ENCODE data around the gene ZNF76. TPM values are rescaled to one million over a fixed set of nuclear protein-coding genes. Genes with fewer than 3 reads are reported as not detected.

The ZNF76 gene
- total RNA-seq, 4 donors from 2014 or later, result 19.6 to 52.5 (median 27.5) TPM

DNA sequence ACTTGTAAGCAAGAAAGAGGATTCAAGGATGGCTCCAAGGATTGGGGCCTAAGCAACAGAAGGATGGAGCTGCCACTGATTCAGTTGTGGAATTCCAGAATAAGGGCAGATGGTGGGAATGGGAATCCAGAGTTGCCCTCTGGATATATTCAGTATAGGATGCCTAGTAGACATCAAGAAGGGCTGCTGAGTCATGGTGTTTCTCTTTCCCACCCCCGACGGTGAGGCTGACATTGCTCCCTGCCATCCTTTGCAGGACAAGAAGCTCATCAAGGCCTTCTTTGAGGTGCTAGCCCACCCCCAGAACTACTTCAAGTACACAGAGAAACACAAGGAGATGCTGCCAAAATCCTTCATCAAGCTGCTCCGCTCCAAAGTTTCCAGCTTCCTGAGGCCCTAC is 11.2 kb upstream of the ZNF76 start:
- no peak for TF ChIP-seq POLR2A (IDR thresholded peaks at IDR 0.05)
- TF ChIP-seq EP300 (IDR thresholded peaks at IDR 0.05), result no peak
- TF ChIP-seq, protein P1, sequence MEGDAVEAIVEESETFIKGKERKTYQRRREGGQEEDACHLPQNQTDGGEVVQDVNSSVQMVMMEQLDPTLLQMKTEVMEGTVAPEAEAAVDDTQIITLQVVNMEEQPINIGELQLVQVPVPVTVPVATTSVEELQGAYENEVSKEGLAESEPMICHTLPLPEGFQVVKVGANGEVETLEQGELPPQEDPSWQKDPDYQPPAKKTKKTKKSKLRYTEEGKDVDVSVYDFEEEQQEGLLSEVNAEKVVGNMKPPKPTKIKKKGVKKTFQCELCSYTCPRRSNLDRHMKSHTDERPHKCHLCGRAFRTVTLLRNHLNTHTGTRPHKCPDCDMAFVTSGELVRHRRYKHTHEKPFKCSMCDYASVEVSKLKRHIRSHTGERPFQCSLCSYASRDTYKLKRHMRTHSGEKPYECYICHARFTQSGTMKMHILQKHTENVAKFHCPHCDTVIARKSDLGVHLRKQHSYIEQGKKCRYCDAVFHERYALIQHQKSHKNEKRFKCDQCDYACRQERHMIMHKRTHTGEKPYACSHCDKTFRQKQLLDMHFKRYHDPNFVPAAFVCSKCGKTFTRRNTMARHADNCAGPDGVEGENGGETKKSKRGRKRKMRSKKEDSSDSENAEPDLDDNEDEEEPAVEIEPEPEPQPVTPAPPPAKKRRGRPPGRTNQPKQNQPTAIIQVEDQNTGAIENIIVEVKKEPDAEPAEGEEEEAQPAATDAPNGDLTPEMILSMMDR (IDR thresholded peaks at IDR 0.05), result no peak
- TF ChIP-seq POLR2AphosphoS5 (IDR thresholded peaks at IDR 0.05), result no peak
- DNase-seq (ENCODE audit: low spot score in 2 of 2), result no peak
- Histone ChIP-seq H3K4me1 (no peaks in the 10 kb centered on the region), H3K27ac (no peak overlapping the region), H3K36me3 (peaks cover 16% of the 10 kb centered on the region), H3K9me3 (no peaks in the 10 kb centered on the region), H3K4me3 (no peak overlapping the region), H3K27me3 (no peaks in the 10 kb centered on the region)
- 67% methylated on average over 3 of the region's 3 CpGs for WGBS

DNA sequence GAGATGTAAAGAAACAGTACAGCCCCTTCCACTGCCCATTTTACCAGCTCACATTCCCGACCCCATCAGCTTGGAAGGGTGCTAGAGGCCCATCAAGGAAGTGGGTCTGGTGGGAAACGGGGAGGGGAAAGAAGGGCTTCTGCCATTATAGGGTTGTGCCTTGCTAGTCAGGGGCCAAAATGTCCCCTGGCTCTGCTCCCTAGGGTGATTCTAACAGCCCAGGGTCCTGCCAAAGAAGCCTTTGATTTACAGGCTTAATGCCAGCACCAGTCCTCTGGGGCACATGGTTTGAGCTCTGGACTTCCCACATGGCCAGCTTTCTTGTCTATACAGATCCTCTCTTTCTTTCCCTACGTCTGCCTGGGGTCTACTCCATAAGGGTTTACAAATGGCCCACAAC is 10.6 kb upstream of the ZNF76 start:
- Histone ChIP-seq H3K27me3 (no peaks in the 10 kb centered on the region), H3K27ac (no peak overlapping the region), H3K9me3 (no peaks in the 10 kb centered on the region), H3K36me3 (peaks cover 13% of the 10 kb centered on the region), H3K4me3 (no peak overlapping the region), H3K4me1 (no peaks in the 10 kb centered on the region)
- TF ChIP-seq POLR2AphosphoS5 (IDR thresholded peaks at IDR 0.05), result no peak
- no peak for TF ChIP-seq EP300 (IDR thresholded peaks at IDR 0.05)
- 66% methylated on average over 3 of the region's 3 CpGs for WGBS
- no peak for DNase-seq (ENCODE audit: low spot score in 2 of 2)

DNA sequence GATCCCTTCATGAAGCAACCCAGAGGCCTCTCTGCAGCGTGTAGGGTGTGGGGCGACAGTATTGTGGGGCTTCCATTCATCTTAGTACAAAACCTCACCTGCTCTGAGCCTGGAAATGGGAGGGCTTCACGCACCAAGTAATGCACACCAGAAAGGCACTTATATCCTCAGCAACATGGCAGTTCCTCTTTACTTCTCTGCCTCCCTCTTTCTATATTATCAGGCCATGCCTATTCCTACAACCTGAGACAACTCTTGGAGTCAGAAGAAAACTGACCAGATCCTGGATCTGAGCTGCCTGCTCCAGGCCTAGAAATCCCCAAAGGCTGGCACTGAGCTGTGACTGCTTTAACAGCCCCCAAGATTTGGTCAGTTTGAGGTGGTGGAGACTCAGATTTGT is 7.6 kb upstream of the ZNF76 start:
- Histone ChIP-seq H3K27ac (no peak overlapping the region), H3K36me3 (no peaks in the 10 kb centered on the region), H3K4me1 (no peaks in the 10 kb centered on the region), H3K9me3 (no peaks in the 10 kb centered on the region), H3K4me3 (no peak overlapping the region), H3K27me3 (no peaks in the 10 kb centered on the region)
- no peak for DNase-seq (ENCODE audit: low spot score in 2 of 2)
- TF ChIP-seq POLR2AphosphoS5 (IDR thresholded peaks at IDR 0.05) (no peak), POLR2A (IDR thresholded peaks at IDR 0.05) (no peak), EP300 (IDR thresholded peaks at IDR 0.05) (no peak)
- TF ChIP-seq, protein P1 (IDR thresholded peaks at IDR 0.05), result no peak
- WGBS, result 94% methylated on average over 2 of the region's 3 CpGs

DNA sequence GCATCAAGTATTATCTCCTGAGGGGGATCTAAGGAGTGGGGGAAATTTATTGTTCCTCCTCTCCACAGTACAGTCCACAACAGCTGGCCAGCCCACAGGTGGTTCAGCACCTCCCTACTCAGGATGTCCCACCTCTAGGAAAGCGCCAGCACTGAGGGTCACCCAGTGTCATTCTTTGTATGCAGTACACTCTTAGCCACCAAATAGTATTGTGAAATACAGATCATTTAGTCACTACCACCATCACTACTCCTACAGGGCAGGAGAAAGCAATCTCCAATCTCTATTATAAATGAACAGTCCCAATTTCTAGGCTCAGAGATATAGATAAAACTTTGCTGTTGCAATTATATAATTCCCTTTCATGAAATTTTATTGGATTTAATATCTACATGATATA is 6.3 kb upstream of the ZNF76 start:
- 87% methylated on average over 1 of the region's 1 CpG for WGBS
- no peaks in the 10 kb centered on the region for H3K27me3 ChIP-seq
- no peak for DNase-seq (ENCODE audit: low spot score in 2 of 2)
- no peaks in the 10 kb centered on the region for H3K9me3 ChIP-seq
- peaks cover 4% of the 10 kb centered on the region for H3K4me1 ChIP-seq
- H3K4me3 ChIP-seq, result no peak overlapping the region
- no peak for TF ChIP-seq POLR2A (IDR thresholded peaks at IDR 0.05)
- no peaks in the 10 kb centered on the region for H3K36me3 ChIP-seq
- H3K27ac ChIP-seq, result no peak overlapping the region

DNA sequence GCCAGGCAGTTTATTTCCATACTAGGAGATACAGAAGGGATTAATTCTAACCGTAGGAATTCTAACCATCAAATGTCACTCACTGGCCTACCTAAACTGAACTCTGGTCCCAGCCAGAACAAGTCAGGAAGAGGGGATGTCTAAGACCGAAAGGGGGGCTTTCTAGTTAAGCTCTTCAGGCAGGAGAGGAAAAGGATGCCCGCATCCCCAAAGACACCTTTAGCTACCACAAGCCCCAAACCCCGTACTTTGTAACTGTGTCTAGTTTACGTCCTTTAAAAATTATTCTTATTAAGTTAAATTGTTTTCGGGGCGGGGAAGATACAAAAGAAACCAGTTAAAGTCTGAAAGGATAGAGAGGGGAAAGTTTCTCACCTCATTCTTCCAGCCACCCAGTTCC is 1.2 kb upstream of the ZNF76 start:
- Histone ChIP-seq H3K36me3 (no peaks in the 10 kb centered on the region), H3K4me1 (peaks cover 23% of the 10 kb centered on the region), H3K4me3 (peak overlapping the region; percentile 98), H3K9me3 (no peaks in the 10 kb centered on the region), H3K27ac (peak overlapping the region; percentile 99), H3K27me3 (no peaks in the 10 kb centered on the region)
- DNase-seq (ENCODE audit: low spot score in 2 of 2), result no peak
- WGBS, result 41% methylated on average over 7 of the region's 7 CpGs
- no peak for TF ChIP-seq EP300 (IDR thresholded peaks at IDR 0.05)
- no peak for TF ChIP-seq POLR2A (IDR thresholded peaks at IDR 0.05)
- no peak for TF ChIP-seq POLR2AphosphoS5 (IDR thresholded peaks at IDR 0.05)
- TF ChIP-seq, protein P1 (IDR thresholded peaks at IDR 0.05), result no peak

DNA sequence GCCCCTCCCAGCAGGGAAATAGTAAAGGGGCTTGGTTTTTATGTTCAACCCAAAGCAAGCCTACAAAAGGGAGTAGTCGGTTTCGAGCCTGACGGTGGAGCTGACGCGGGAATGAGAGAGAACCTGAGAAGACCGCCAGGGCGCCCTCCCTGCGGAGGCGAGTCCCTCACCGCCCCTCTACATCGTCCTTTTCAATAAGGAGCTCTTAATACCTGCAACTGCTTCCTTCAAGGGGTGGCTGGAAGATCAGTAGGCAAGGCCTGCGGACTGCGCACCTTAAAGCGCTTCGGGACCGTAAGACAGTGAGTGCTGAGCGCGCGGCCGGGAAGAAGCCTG is 709 bp upstream of the ZNF76 start:
- no peak for TF ChIP-seq POLR2A (IDR thresholded peaks at IDR 0.05)
- TF ChIP-seq, protein P1 (IDR thresholded peaks at IDR 0.05), result no peak
- TF ChIP-seq EP300 (IDR thresholded peaks at IDR 0.05), result no peak
- no peak for TF ChIP-seq POLR2AphosphoS5 (IDR thresholded peaks at IDR 0.05)
- peak; percentile 75 to 82 for DNase-seq (ENCODE audit: low spot score in 2 of 2)
- Histone ChIP-seq H3K4me1 (peaks cover 23% of the 10 kb centered on the region), H3K27me3 (no peaks in the 10 kb centered on the region), H3K27ac (peak overlapping the region; percentile 99), H3K4me3 (peak overlapping the region; percentile 98), H3K36me3 (no peaks in the 10 kb centered on the region), H3K9me3 (no peaks in the 10 kb centered on the region)
- 3% methylated on average over 10 of the region's 20 CpGs for WGBS

Data from suprapubic skin (tissue), 4 donors.